Stimulated activated CD4-positive, alpha-beta T cell treated with anti-CD3 and anti-CD28 coated beads, TNF-alpha, amount 100 ng/mL, for 4 hours (primary cell): ENCODE measurements around the gene HECW1.

ENCODE experiments used
- DNase-seq, 3 experiments: peaks; one replicate each; pipeline ENCODE4 v3.0.0-alpha.2; 2020; ENCODE audit warnings: low read depth in 3 of 3

The HECW1 gene

GRCh38 chr7:43260980-43261878, 148.8 kb downstream of the HECW1 start:
- peak; percentile 24 to 42 (median 29) for DNase-seq

- no peak for DNase-seq
These were observed 152.7 kb downstream of the HECW1 start for GRCh38 chr7:43265139-43265538.

- DNase-seq = no peak
These were observed 161.7 kb downstream of the HECW1 start for GRCh38 chr7:43273939-43274719.

- DNase-seq = no peak
These were observed 162.3 kb downstream of the HECW1 start for GRCh38 chr7:43274752-43275151.

- no peak for DNase-seq
These were observed 164.1 kb downstream of the HECW1 start for GRCh38 chr7:43276547-43276946.

GRCh38 chr7:43278088-43278644, 165.7 kb downstream of the HECW1 start:
- no peak for DNase-seq

GRCh38 chr7:43281268-43281667, 168.8 kb downstream of the HECW1 start:
- no peak for DNase-seq

- no peak for DNase-seq
These were observed 171.3 kb downstream of the HECW1 start for GRCh38 chr7:43283706-43284105.

GRCh38 chr7:43289826-43290225, 177.4 kb downstream of the HECW1 start:
- no peak for DNase-seq

- DNase-seq = no peak
These were observed 178.5 kb downstream of the HECW1 start for GRCh38 chr7:43290978-43291377.

GRCh38 chr7:43291789-43292188, 179.3 kb downstream of the HECW1 start:
- no peak for DNase-seq

- no peak for DNase-seq
These were observed 179.9 kb downstream of the HECW1 start for GRCh38 chr7:43292384-43292783.

GRCh38 chr7:43294080-43294630, 181.7 kb downstream of the HECW1 start:
- no peak for DNase-seq

- DNase-seq = no peak
These were observed 183.0 kb downstream of the HECW1 start for GRCh38 chr7:43295429-43295828.

GRCh38 chr7:43296306-43296705, 183.9 kb downstream of the HECW1 start:
- DNase-seq = no peak

- no peak for DNase-seq
These were observed 186.2 kb downstream of the HECW1 start for GRCh38 chr7:43298617-43299016.

- no peak for DNase-seq
These were observed 187.7 kb downstream of the HECW1 start for GRCh38 chr7:43300121-43300520.

- no peak for DNase-seq
These were observed 189.8 kb downstream of the HECW1 start for GRCh38 chr7:43302211-43302711.

GRCh38 chr7:43302773-43303460, 190.5 kb downstream of the HECW1 start:
- no peak for DNase-seq

- peak; percentile 9 to 51 (median 29) for DNase-seq
These were observed 191.3 kb downstream of the HECW1 start for GRCh38 chr7:43303740-43304241.

- DNase-seq = no peak
These were observed 194.0 kb downstream of the HECW1 start for GRCh38 chr7:43306404-43306803.
